Stimulated activated memory B cell treated with anti-CD40 and anti-IgM and Interleukin-4, amounts not matched to agents 10 μg/mL and 1 μg/mL and 100 μg/mL, for 72 hours (primary cell): ENCODE data around the gene PLEKHG4B.
"Not testable (repeated sequence)": the region's sequence is repeated elsewhere in the genome, so short reads cannot be mapped to it uniquely, and the experiment has no call there.

ENCODE experiments used
- ATAC-seq: fragments of 150-1000 bp; cut with Tn5 transposase; 2 replicates; pipeline ENCODE4 v1.10.0; 2021
- H3K27ac Mint-ChIP-seq: one replicate; pipeline ENCODE4 v1.8.0; 2022; ENCODE audit warnings: mild to moderate bottlenecking, mixed read lengths
- H3K27me3 Mint-ChIP-seq: one replicate; pipeline ENCODE4 v1.8.0; 2022; ENCODE audit warnings: mixed read lengths
- H3K36me3 Mint-ChIP-seq: one replicate; pipeline ENCODE4 v1.8.0; 2022; ENCODE audit warnings: mixed read lengths
- H3K4me1 Mint-ChIP-seq: one replicate; pipeline ENCODE4 v1.8.0; 2022; ENCODE audit warnings: mixed read lengths
- H3K4me3 Mint-ChIP-seq: one replicate; pipeline ENCODE4 v1.8.0; 2022; ENCODE audit warnings: mild to moderate bottlenecking, moderate library complexity, mixed read lengths
- H3K9me3 Mint-ChIP-seq: one replicate; pipeline ENCODE4 v1.8.0; 2022; ENCODE audit warnings: mixed read lengths

The PLEKHG4B gene

GRCh38 chr5:222951-223715, 131.2 kb downstream of the PLEKHG4B start:
- not testable (repeated sequence) for H3K27me3 Mint-ChIP-seq, ATAC-seq, H3K4me3 Mint-ChIP-seq, H3K9me3 Mint-ChIP-seq, H3K27ac Mint-ChIP-seq
- Mint-ChIP-seq H3K36me3 (peaks cover 36% of the 10 kb centered on the region), H3K4me1 (peaks cover 42% of the 10 kb centered on the region)

- H3K9me3 Mint-ChIP-seq, result no peaks in the 10 kb centered on the region
- H3K27me3 Mint-ChIP-seq, result no peaks in the 10 kb centered on the region
- H3K4me1 Mint-ChIP-seq, result peaks cover 42% of the 10 kb centered on the region
- no peak overlapping the region for H3K4me3 Mint-ChIP-seq
- H3K36me3 Mint-ChIP-seq, result peaks cover 41% of the 10 kb centered on the region
- no peak overlapping the region for H3K27ac Mint-ChIP-seq
- ATAC-seq, result no peak
These were observed 131.8 kb downstream of the PLEKHG4B start for GRCh38 chr5:223791-224190.

DNA sequence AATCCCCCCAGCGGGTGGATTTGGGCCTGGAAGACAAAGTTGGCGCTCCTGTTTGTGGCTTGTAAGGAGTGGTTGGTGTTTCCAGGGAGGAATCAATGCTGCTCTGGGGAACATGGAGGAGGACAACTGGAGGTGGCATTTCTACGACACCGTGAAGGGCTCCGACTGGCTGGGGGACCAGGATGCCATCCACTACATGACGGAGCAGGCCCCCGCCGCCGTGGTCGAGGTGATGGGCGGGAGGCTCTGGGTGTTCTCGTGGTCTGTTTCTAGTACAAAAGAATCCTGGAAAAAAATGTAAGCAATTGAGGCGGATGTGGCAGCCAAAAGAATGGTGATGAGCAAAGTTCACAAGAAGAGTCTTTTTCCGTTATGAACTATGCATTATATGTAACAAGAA, 133.4 kb downstream of the PLEKHG4B start:
- Mint-ChIP-seq H3K4me1 (peaks cover 28% of the 10 kb centered on the region), H3K27ac (no peak overlapping the region), H3K4me3 (no peak overlapping the region), H3K36me3 (peaks cover 48% of the 10 kb centered on the region), H3K9me3 (no peaks in the 10 kb centered on the region), H3K27me3 (no peaks in the 10 kb centered on the region)
- no peak for ATAC-seq

DNA sequence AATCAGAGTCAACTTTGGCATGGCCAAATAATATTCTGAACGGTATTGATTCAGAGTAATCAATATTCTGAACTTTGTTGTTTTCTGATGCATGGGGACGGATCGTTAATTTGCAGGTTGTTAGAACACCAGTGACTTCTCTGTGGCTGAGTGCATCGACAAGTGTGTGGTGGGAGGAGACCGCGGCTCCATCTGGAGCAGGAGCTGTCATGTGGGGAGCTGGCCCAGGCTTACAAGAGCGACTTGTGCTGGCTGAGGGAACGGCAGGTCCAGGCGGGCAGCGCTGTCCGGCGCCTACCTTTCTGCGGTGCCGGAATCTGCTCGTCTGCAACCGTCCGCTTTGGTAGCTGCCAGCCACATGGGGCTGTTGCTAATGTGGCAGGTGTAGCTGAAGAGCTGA, 135.4 kb downstream of the PLEKHG4B start:
- H3K27ac Mint-ChIP-seq, H3K4me3 Mint-ChIP-seq, H3K27me3 Mint-ChIP-seq, H3K9me3 Mint-ChIP-seq, ATAC-seq: not testable (repeated sequence)
- peaks cover 11% of the 10 kb centered on the region for H3K4me1 Mint-ChIP-seq
- H3K36me3 Mint-ChIP-seq, result peaks cover 64% of the 10 kb centered on the region

GRCh38 chr5:228886-229285, 136.9 kb downstream of the PLEKHG4B start:
- H3K4me3 Mint-ChIP-seq, result no peak overlapping the region
- no peak for ATAC-seq
- no peak overlapping the region for H3K27ac Mint-ChIP-seq
- H3K4me1 Mint-ChIP-seq, result no peaks in the 10 kb centered on the region
- no peaks in the 10 kb centered on the region for H3K27me3 Mint-ChIP-seq
- H3K36me3 Mint-ChIP-seq, result peaks cover 73% of the 10 kb centered on the region
- H3K9me3 Mint-ChIP-seq, result no peaks in the 10 kb centered on the region

DNA sequence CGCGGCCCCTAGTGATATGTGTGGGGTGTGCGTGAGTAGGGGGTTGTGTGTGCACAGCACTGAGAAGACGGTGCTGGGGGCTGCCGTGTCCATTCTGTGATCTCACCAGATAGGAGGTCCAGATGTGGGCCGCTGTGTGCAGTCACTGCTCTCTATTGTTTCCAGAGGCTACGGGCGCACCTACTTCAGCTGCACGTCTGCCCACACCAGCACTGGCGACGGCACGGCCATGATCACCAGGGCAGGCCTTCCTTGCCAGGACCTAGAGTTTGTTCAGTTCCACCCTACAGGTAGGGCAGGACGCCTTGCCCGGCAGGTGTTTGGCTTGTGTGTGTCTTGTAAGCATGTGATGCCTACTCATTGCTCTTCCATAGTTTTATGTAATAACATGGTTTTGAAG, 138.7 kb downstream of the PLEKHG4B start:
- Mint-ChIP-seq H3K36me3 (peaks cover 69% of the 10 kb centered on the region), H3K27ac (no peak overlapping the region), H3K4me1 (no peaks in the 10 kb centered on the region), H3K27me3 (no peaks in the 10 kb centered on the region), H3K9me3 (no peaks in the 10 kb centered on the region), H3K4me3 (no peak overlapping the region)
- ATAC-seq, result no peak

- Mint-ChIP-seq H3K27me3 (no peaks in the 10 kb centered on the region), H3K27ac (no peak overlapping the region), H3K4me1 (no peaks in the 10 kb centered on the region), H3K36me3 (peaks cover 69% of the 10 kb centered on the region), H3K9me3 (no peaks in the 10 kb centered on the region), H3K4me3 (no peak overlapping the region)
- ATAC-seq, result no peak
These were observed 139.7 kb downstream of the PLEKHG4B start for GRCh38 chr5:231661-232060.

GRCh38 chr5:233426-233825, 141.5 kb downstream of the PLEKHG4B start:
- peaks cover 64% of the 10 kb centered on the region for H3K36me3 Mint-ChIP-seq
- not testable (repeated sequence) for ATAC-seq, H3K4me1 Mint-ChIP-seq, H3K9me3 Mint-ChIP-seq, H3K27ac Mint-ChIP-seq, H3K27me3 Mint-ChIP-seq, H3K4me3 Mint-ChIP-seq

GRCh38 chr5:234450-234849, 142.5 kb downstream of the PLEKHG4B start:
- peaks cover 59% of the 10 kb centered on the region for H3K36me3 Mint-ChIP-seq
- H3K27me3 Mint-ChIP-seq, result no peaks in the 10 kb centered on the region
- no peaks in the 10 kb centered on the region for H3K9me3 Mint-ChIP-seq
- no peak for ATAC-seq
- H3K4me3 Mint-ChIP-seq, result no peak overlapping the region
- no peak overlapping the region for H3K27ac Mint-ChIP-seq
- no peaks in the 10 kb centered on the region for H3K4me1 Mint-ChIP-seq

DNA sequence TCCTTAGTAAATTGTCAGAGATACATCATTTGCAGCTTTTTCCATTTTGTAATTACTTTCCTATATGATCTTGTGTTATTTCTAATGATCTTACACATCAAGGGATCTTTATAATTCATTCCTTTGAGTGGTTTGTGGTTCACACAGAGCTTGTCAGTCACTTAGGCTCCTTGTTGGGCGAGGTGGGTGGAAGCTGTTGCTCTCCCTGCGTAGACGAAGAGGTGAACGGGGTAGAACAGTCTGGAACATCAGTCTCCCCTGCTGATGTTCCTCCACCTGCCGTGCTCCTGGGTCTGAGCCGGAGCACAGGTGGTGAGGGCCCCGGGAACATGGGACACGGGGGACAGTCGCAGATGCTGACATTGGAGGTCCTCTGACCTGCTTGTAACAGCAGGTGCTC, 143.6 kb downstream of the PLEKHG4B start:
- ATAC-seq, H3K27me3 Mint-ChIP-seq, H3K4me3 Mint-ChIP-seq, H3K4me1 Mint-ChIP-seq, H3K27ac Mint-ChIP-seq, H3K9me3 Mint-ChIP-seq: not testable (repeated sequence)
- peaks cover 60% of the 10 kb centered on the region for H3K36me3 Mint-ChIP-seq

DNA sequence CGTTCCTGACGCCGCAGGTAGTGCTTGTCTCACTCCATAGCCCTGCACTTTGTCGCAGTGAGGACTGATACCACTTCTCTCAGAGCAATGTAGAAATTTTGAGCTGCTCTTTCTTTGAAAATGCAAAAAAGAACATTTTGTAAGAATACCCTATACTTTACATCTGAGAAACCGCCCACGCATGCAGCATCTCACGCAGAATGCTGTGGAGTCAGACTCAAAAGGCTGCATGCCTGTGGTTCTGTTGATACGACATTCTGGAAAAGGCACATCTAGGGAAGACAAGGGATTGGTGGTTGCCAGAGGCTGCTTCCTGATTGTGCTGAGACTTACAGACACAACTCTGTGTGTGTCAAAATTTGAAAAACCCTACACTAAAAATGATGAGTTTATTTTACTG, 146.0 kb downstream of the PLEKHG4B start:
- not testable (repeated sequence) for H3K4me1 Mint-ChIP-seq, H3K9me3 Mint-ChIP-seq, H3K27me3 Mint-ChIP-seq, H3K4me3 Mint-ChIP-seq, ATAC-seq, H3K27ac Mint-ChIP-seq
- H3K36me3 Mint-ChIP-seq, result peaks cover 69% of the 10 kb centered on the region
